ENCODE measurements around the gene P2RY10. TPM values are rescaled to one million over a fixed set of nuclear protein-coding genes. Genes with fewer than 3 reads are reported as not detected.

Gene P2RY10
- total RNA-seq (1 to 10 TPM in 2 of 9 donors, under 1 TPM in 3, not detected in 4; 0.21 to 2.2 (median 0.39) TPM), polyA plus RNA-seq (under 1 TPM; 0.13 to 0.42 (median 0.16) TPM)
- long read RNA-seq, donor 1 = 0 reads
- long read RNA-seq, donor 2 = 0 reads
- long read RNA-seq, donor 3 = 0 reads
- long read RNA-seq, donor 4 = 0 reads
- long read RNA-seq, donor 5, partial matches to known transcripts = 0 of 1 reads
- long read RNA-seq, donor 5, other reads (novel, unspliced or antisense) = 1 of 1 reads
- long read RNA-seq, donor 6 = 0 reads
- long read RNA-seq, donor 7 = 0 reads
- long read RNA-seq, donor 8, partial matches to known transcripts = 0 of 1 reads
- long read RNA-seq, donor 8, other reads (novel, unspliced or antisense) = 0 of 1 reads
- long read RNA-seq, donor 9 = 0 reads
- long read RNA-seq, donor 10 = 0 reads

- no peak for DNase-seq
- no peaks in the 10 kb centered on the region for H3K36me3 ChIP-seq (replicated peaks in 1 of 2)
- H3K4me1 ChIP-seq (replicated peaks in 1 of 2) = no peaks in the 10 kb centered on the region
- H3K27ac ChIP-seq = no peak within 1 kb of the TSS
- intact Hi-C loops (cut with DNase I) = no loop called here
- no peaks in the 10 kb centered on the region for H3K9me3 ChIP-seq (replicated peaks in 1 of 3)
- 39 to 73% (median 60%) methylated on average over 5 of the region's 5 CpGs for WGBS, 4 donors
- TF ChIP-seq CTCF (IDR thresholded peaks at IDR 0.05) = no peak
- no peak for TF ChIP-seq POLR2A (IDR thresholded peaks at IDR 0.05)
- H3K27me3 ChIP-seq = no peaks in the 10 kb centered on the region
- no peak within 1 kb of the TSS for H3K4me3 ChIP-seq
These were observed at the start of gene P2RY10 for GRCh38 chrX:78945186-78945912. Gene P2RY10 (plus strand): TSS chrX:78945391. CDS start chrX:78960521, 15,130 bp downstream.

- TF ChIP-seq CTCF (IDR thresholded peaks at IDR 0.05) = no peak
- TF ChIP-seq POLR2A (IDR thresholded peaks at IDR 0.05) = no peak
- H3K4me3 ChIP-seq = no peak overlapping the region
- no peaks in the 10 kb centered on the region for H3K4me1 ChIP-seq (replicated peaks in 1 of 2)
- 14 to 29% (median 20%) methylated on average over 1 of the region's 1 CpG for WGBS, 4 donors
- no peaks in the 10 kb centered on the region for H3K9me3 ChIP-seq (replicated peaks in 1 of 3)
- DNase-seq = no peak
- no peaks in the 10 kb centered on the region for H3K27me3 ChIP-seq
- H3K27ac ChIP-seq = no peak overlapping the region
- no peaks in the 10 kb centered on the region for H3K36me3 ChIP-seq (replicated peaks in 1 of 2)
- intact Hi-C loops (cut with DNase I) = no loop called here
These were observed 22.4 kb upstream of the P2RY10 start for GRCh38 chrX:78922754-78923153.

GRCh38 chrX:78923198-78924015 is 21.8 kb upstream of the P2RY10 start:
- no peak overlapping the region for H3K27ac ChIP-seq
- WGBS, 4 donors = 41 to 57% (median 55%) methylated on average over 3 of the region's 3 CpGs
- no peaks in the 10 kb centered on the region for H3K4me1 ChIP-seq (replicated peaks in 1 of 2)
- H3K4me3 ChIP-seq = no peak overlapping the region
- intact Hi-C loops (cut with DNase I) = no loop called here
- TF ChIP-seq POLR2A (IDR thresholded peaks at IDR 0.05) = no peak
- TF ChIP-seq CTCF (IDR thresholded peaks at IDR 0.05) = no peak
- no peaks in the 10 kb centered on the region for H3K36me3 ChIP-seq (replicated peaks in 1 of 2)
- H3K9me3 ChIP-seq (replicated peaks in 1 of 3) = no peaks in the 10 kb centered on the region
- no peak for DNase-seq
- H3K27me3 ChIP-seq = no peaks in the 10 kb centered on the region

GRCh38 chrX:78931814-78932213 is 13.4 kb upstream of the P2RY10 start:
- Histone ChIP-seq H3K4me3 (no peak overlapping the region), H3K9me3 (replicated peaks in 1 of 3) (no peaks in the 10 kb centered on the region), H3K27ac (no peak overlapping the region), H3K36me3 (replicated peaks in 1 of 2) (no peaks in the 10 kb centered on the region), H3K4me1 (replicated peaks in 1 of 2) (no peaks in the 10 kb centered on the region), H3K27me3 (no peaks in the 10 kb centered on the region)
- TF ChIP-seq POLR2A (IDR thresholded peaks at IDR 0.05) (no peak), CTCF (IDR thresholded peaks at IDR 0.05) (no peak)
- 31 to 60% (median 45%) methylated on average over 1 of the region's 1 CpG for WGBS, 4 donors
- no peak for DNase-seq
- intact Hi-C loops (cut with DNase I) = no loop called here
